Naive thymus-derived CD4-positive, alpha-beta T cell (primary cell): ENCODE data around the gene ZC3H10. TPM values are rescaled to one million over a fixed set of nuclear protein-coding genes. Genes with fewer than 3 reads are reported as not detected.

Experiments used
- ATAC-seq: fragments of 150-1000 bp; cut with Tn5 transposase; 2 replicates; pipeline ENCODE4 v1.10.0; 2021; ENCODE audit warnings: mild to moderate bottlenecking, moderate library complexity
- CTCF ChIA-PET: fragments of 350-600 bp; sonication (Branson Sonifier 250); formaldehyde crosslinking; loops from one replicate; lab custom pipeline; 2021; ENCODE audit warnings: antibody characterized with exemption; lab: Charles Lee
- POLR2A ChIA-PET: fragments of 350-600 bp; sonication (Branson Sonifier 250); formaldehyde crosslinking; loops from one replicate; lab custom pipeline; 2021; ENCODE audit warnings: antibody characterized with exemption, inconsistent platforms; lab: Charles Lee
- DNase-seq, 9 donors: peaks; one replicate each; pipeline versions ENCODE4 v3.0.0 to v3.0.0-alpha.2; 2020 to 2022; ENCODE audit warnings: mixed read lengths in 1 of 9
- H3K27ac ChIP-seq: one replicate; pipeline ENCODE4 v1.7.0; 2013; ENCODE audit warnings: mild to moderate bottlenecking, low read depth, low read length, moderate library complexity
- H3K27me3 ChIP-seq, 2 donors: one replicate each; pipeline ENCODE4 v1.7.0; 2013; ENCODE audit warnings: low read length in 2 of 2, mild to moderate bottlenecking in 2 of 2, moderate library complexity in 2 of 2; ENCODE audit not compliant: control insufficient read depth in 2 of 2, insufficient read depth in 2 of 2
- H3K36me3 ChIP-seq, 3 experiments: 1 replicate in 2 of 3; 2 replicates in 1 of 3; pipeline ENCODE4 v1.7.0; 2013; ENCODE audit warnings: low read length in 3 of 3, mild to moderate bottlenecking in 3 of 3, moderate library complexity in 1 of 3; ENCODE audit not compliant: insufficient read depth in 3 of 3, control insufficient read depth in 2 of 3
- H3K4me1 ChIP-seq, 2 donors: one replicate each; pipeline ENCODE4 v1.7.0; 2013; ENCODE audit warnings: low read length in 2 of 2, mild to moderate bottlenecking in 2 of 2, moderate library complexity in 1 of 2; ENCODE audit not compliant: control insufficient read depth in 2 of 2, insufficient read depth in 2 of 2
- H3K4me3 ChIP-seq: 2 replicates; pipeline ENCODE4 v1.7.0; 2013; ENCODE audit warnings: mild to moderate bottlenecking, low read length
- H3K9me3 ChIP-seq, 3 experiments: 1 replicate in 2 of 3; 2 replicates in 1 of 3; pipeline ENCODE4 v1.7.0; 2013; ENCODE audit warnings: low read length in 3 of 3; ENCODE audit not compliant: control insufficient read depth in 2 of 3
- H3K27ac Mint-ChIP-seq, 9 donors: one replicate each; pipeline ENCODE4 v1.8.0; 2020 to 2022; ENCODE audit warnings: mixed read lengths in 9 of 9, mild to moderate bottlenecking in 8 of 9, moderate library complexity in 5 of 9, inconsistent platforms in 2 of 9
- H3K27me3 Mint-ChIP-seq, 5 donors: one replicate each; pipeline ENCODE4 v1.8.0; 2021 to 2022; ENCODE audit warnings: mixed read lengths in 5 of 5, mild to moderate bottlenecking in 1 of 5
- H3K36me3 Mint-ChIP-seq, 5 donors: one replicate each; pipeline ENCODE4 v1.8.0; 2020 to 2022; ENCODE audit warnings: mixed read lengths in 5 of 5, mild to moderate bottlenecking in 3 of 5, inconsistent platforms in 1 of 5
- H3K4me1 Mint-ChIP-seq, 7 donors: one replicate each; pipeline ENCODE4 v1.8.0; 2020 to 2022; ENCODE audit warnings: mixed read lengths in 7 of 7, mild to moderate bottlenecking in 3 of 7, inconsistent platforms in 1 of 7
- H3K4me3 Mint-ChIP-seq, 10 donors: one replicate each; pipeline ENCODE4 v1.8.0; 2020 to 2022; ENCODE audit warnings: mild to moderate bottlenecking in 10 of 10, mixed read lengths in 10 of 10, moderate library complexity in 6 of 10, inconsistent platforms in 2 of 10
- H3K9me3 Mint-ChIP-seq, 11 donors: one replicate each; pipeline ENCODE4 v1.8.0; 2020 to 2022; ENCODE audit warnings: mixed read lengths in 11 of 11, mild to moderate bottlenecking in 4 of 11, inconsistent platforms in 1 of 11, moderate library complexity in 1 of 11
- intact Hi-C, 2 donors: fragments of 100-400 bp; cut with micrococcal nuclease; formaldehyde crosslinking; loops; one replicate each; pipeline ENCODE4 v1.15.1; 2023
- polyA plus RNA-seq, 2 donors: library from polyadenylated mRNA; unstranded; fragments of 300-500 nt; fragmentation: Illumina TruSeq; gene quantifications; one replicate each; pipeline ENCODE4 v1.2.3, GENCODE V29; 2021
- total RNA-seq, 6 experiments: library from RNA in 5 of 6; stranded (reverse) in 5 of 6; gene quantifications; 1 replicate in 5 of 6; 2 replicates in 1 of 6; pipeline ENCODE4 v1.2.3 and lab custom pipeline; 2021 to 2026

Gene ZC3H10
- total and polyA plus RNA-seq, 7 experiments from 2014 or later, result 2.4 to 16.3 (median 8.5) TPM

DNA sequence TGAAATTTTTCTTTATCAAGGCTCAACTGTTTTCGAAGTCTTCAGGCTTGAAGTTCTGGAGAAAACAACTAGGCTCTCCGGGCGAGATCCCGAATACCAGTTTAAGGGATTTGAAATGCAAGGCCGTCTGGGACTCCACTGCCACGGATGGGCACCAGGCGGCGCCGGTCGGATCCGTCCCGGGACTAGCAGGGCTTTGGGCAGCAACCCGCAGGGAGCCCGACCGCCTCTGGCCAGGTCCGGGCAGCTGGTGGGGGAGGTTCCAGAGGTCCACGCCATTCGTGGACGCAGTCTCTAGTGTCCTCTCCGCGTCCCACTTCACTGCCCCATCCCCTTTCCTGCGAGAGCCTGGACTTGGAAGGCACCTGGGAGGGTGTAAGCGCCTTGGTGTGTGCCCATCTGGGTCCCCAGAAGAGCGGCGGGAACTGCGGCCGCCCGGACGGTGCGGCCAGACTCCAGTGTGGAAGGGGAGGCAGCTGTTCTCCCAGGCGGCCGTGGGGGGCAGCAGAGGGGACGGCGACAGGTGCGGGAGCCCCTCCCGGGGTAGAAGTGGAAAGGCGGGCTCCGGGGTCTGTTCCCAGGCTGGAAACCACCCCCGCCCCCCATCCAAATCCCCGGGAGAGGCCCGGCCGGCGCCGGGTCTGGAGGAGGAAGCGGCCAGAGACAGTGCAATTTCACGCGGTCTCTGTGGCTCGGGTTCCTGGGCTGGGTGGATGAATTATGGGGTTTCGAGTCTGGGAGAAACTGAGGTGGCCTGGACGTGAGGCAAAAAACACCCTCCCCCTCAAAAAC, 38.9 kb upstream of the ZC3H10 start:
- peaks cover 0 to 16% (median 10%) of the 10 kb centered on the region in 7 donors for H3K4me1 Mint-ChIP-seq
- H3K4me3 Mint-ChIP-seq, result peak overlapping the region; percentile 80 to 91 (median 86)
- CTCF ChIA-PET, result interaction anchor here (0.7 to 0.8 kb wide), 2 partner anchors 25 to 363 kb away, joined by 3 read pairs; partner anchors contain the start of genes BLOC1S1 and PA2G4
- H3K27me3 Mint-ChIP-seq, result peaks cover 0 to 51% (median 8%) of the 10 kb centered on the region in 5 donors
- no peak overlapping the region for H3K27ac ChIP-seq
- H3K4me1 ChIP-seq, result peaks cover 5 to 10% of the 10 kb centered on the region in 2 donors
- POLR2A ChIA-PET, result interaction anchor here (0.7 to 10.7 kb wide), 2 partner anchors 23 to 955 kb away, joined by 3 to 85 read pairs; partner anchors contain the start of gene PA2G4
- peak overlapping the region; percentile 68 for H3K4me3 ChIP-seq
- peak overlapping the region in 4 of 9 donors; percentile 28 to 73 (median 50) for H3K27ac Mint-ChIP-seq
- ATAC-seq (peak; percentile 74), DNase-seq (peak in 8 of 9 donors; percentile 20 to 66 (median 40))
- H3K9me3 ChIP-seq, result no peaks in the 10 kb centered on the region
- no peaks in the 10 kb centered on the region for H3K9me3 Mint-ChIP-seq
- no peaks in the 10 kb centered on the region for H3K36me3 ChIP-seq
- intact Hi-C loops, result loop anchor here (1.0 to 2.0 kb wide), 4 partner anchors 25 to 39 kb away; partner anchors contain the start of genes PA2G4 (in 2 of the 2) and ZC3H10 (in 1 of the 2)
- no peaks in the 10 kb centered on the region for H3K36me3 Mint-ChIP-seq
- H3K27me3 ChIP-seq, result no peaks in the 10 kb centered on the region

DNA sequence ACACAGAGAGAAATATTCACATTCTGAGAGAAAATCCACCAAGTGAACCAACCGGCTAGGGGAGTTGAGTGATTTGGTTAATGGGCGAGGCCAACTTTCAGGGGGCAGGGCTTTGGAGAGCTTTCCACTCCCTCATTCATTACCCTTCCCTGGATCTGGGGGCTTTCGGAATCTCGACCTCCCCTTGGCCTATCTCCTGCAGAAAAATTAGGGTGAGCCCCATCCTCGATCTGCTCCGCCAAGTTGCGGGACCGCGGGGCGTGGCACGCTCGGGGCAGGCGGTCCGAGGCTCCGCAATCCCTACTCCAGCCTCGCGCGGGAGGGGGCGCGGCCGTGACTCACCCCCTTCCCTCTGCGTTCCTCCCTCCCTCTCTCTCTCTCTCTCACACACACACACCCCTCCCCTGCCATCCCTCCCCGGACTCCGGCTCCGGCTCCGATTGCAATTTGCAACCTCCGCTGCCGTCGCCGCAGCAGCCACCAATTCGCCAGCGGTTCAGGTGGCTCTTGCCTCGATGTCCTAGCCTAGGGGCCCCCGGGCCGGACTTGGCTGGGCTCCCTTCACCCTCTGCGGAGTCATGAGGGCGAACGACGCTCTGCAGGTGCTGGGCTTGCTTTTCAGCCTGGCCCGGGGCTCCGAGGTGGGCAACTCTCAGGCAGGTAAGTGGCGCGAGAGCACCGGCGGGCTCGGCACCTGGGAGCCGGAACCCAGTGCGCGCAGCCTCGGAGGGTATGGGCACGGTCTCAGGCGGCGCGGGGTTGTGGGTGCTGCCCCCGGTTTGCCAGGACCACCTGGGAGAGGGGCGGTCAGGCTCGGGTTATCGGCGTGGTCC, 38.1 kb upstream of the ZC3H10 start, which contains the start of gene ERBB3:
Gene ERBB3 (plus strand): TSS at position 443 of the 833 bp plus-strand sequence. CDS start 136 bp downstream, at position 579.
- Mint-ChIP-seq H3K9me3 (no peaks in the 10 kb centered on the region), H3K27ac (peak within 1 kb of the TSS in 5 of 9 donors; percentile 18 to 87 (median 25)), H3K36me3 (no peaks in the 10 kb centered on the region), H3K4me1 (peaks cover 0 to 17% (median 10%) of the 10 kb centered on the region in 7 donors), H3K27me3 (peaks cover 0 to 55% (median 8%) of the 10 kb centered on the region in 5 donors), H3K4me3 (peak within 1 kb of the TSS; percentile 80 to 91 (median 86))
- Histone ChIP-seq H3K4me3 (peak within 1 kb of the TSS; percentile 68), H3K36me3 (no peaks in the 10 kb centered on the region), H3K27ac (peak within 1 kb of the TSS; percentile 25), H3K4me1 (peaks cover 5 to 10% of the 10 kb centered on the region in 2 donors), H3K9me3 (no peaks in the 10 kb centered on the region), H3K27me3 (no peaks in the 10 kb centered on the region)
- peak; percentile 85 for ATAC-seq
- ChIA-PET CTCF (interaction anchor here (0.7 to 0.8 kb wide), 2 partner anchors 24 to 364 kb away, joined by 3 read pairs; partner anchors contain the start of genes BLOC1S1 and PA2G4), POLR2A (interaction anchor here (0.7 to 10.7 kb wide), 3 partner anchors 22 to 954 kb away, joined by 3 to 85 read pairs (median 3); partner anchors contain the start of gene PA2G4)
- intact Hi-C loops, result loop anchor here (1.0 to 2.0 kb wide), 4 partner anchors 24 to 38 kb away; partner anchors contain the start of genes PA2G4 (in 2 of the 2) and ZC3H10 (in 1 of the 2)
- peak; percentile 28 to 74 (median 35) for DNase-seq

DNA sequence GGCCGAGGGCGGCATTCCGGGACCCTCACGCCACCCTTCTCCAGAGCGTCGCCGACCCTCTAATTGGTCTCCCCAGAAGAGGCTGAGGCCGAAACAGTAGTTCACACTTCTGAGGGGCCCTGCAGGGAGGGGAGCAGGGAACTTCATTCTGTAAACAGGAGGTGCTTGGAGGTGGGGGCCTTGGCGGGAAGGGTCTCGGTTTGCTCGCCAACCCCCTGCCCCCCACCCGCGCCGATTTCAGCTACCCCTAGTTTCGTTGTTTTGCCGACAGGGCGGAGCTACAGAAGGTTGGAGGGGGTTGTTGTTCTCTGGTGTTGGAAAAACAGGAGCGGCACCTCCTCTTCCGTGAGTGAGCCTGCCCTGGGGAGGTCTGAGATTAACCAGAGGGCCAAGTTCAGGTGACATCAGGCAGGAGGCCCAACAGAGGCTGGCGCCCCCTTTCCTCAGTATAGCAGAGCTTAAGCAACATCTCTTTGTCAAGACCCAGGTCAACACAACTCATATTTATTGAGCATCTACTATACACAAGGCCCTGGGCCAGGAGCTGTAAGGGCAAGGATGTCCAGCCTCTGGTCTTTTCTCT, 37.4 kb upstream of the ZC3H10 start:
- Mint-ChIP-seq H3K27ac (peak overlapping the region in 3 of 9 donors; percentile 18 to 25 (median 24)), H3K9me3 (no peaks in the 10 kb centered on the region)
- CTCF ChIA-PET, result interaction anchor here (1.1 to 1.6 kb wide), 2 partner anchors 23 to 33 kb away, joined by 3 to 5 read pairs; no protein-coding TSS in a partner anchor

DNA sequence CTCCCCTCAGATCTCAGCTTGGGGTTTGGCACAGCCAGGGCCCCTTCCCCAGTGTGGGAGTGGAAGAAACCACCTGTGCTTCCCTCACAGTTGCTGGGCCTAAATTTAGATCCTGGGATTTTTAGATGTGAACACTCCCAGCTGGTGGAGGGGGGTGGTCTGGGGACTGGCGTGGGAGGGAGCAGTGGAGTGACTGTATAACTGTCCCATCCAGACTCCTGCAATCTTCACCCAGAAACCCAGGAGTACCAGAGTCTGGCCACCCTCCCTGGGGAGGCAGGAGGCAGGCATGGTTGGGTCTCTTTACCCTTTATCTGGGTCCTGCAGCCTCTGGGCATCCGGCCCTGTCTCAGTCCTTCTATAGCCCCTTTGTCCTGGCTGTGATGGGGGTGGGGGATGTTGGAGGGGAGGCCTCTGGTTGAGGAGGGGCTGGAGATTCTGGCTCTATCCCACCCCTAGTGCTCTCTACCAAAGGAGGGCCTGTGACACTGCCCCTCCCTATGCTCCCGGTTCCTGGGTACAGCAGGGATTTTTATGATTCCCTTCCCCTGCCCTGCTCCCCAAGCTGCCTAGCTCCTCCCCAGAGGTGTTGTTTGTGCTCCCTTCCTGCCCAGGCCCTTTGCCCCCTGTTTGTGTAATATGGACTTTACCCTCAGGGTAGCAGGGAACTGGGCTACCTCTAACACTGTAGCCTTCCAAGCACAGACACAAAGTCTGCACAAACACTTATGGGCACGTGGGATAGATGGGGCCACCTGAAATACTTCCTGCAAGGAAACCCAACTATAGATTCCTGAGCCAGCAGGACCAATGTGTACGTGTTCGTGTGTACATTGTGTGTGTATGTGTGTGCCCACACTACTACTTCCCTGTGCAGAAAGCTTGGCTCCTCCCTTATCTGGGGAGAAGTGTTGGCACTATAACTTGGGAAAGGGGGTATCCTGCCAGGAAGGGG, 36.4 kb upstream of the ZC3H10 start:
- Mint-ChIP-seq H3K4me1 (peaks cover 0 to 21% (median 10%) of the 10 kb centered on the region in 7 donors), H3K27ac (peak overlapping the region in 1 of 9 donors; percentile 25), H3K27me3 (peaks cover 0 to 59% (median 8%) of the 10 kb centered on the region in 5 donors), H3K9me3 (no peaks in the 10 kb centered on the region), H3K36me3 (no peaks in the 10 kb centered on the region), H3K4me3 (peak overlapping the region in 9 of 10 donors; percentile 6 to 86 (median 82))
- H3K4me1 ChIP-seq, result peaks cover 5 to 10% of the 10 kb centered on the region in 2 donors
- no peaks in the 10 kb centered on the region for H3K27me3 ChIP-seq
- H3K36me3 ChIP-seq, result no peaks in the 10 kb centered on the region
- no peaks in the 10 kb centered on the region for H3K9me3 ChIP-seq
- ATAC-seq (no peak), DNase-seq (no peak)
- ChIA-PET CTCF (interaction anchor here (0.6 to 1.6 kb wide), 3 partner anchors 22 to 37 kb away, joined by 3 to 5 read pairs (median 3); no protein-coding TSS in a partner anchor), POLR2A (interaction anchor here (0.9 to 10.7 kb wide), 3 partner anchors 21 to 36 kb away, joined by 3 to 85 read pairs (median 4); partner anchors contain the start of genes PA2G4 and RPL41)
- no peak overlapping the region for H3K4me3 ChIP-seq
- intact Hi-C loops, result no loop called here
- H3K27ac ChIP-seq, result no peak overlapping the region

More for the DNA sequence above, 37.4 kb upstream of the ZC3H10 start:
- no peak for ATAC-seq
- Histone ChIP-seq H3K4me3 (peak overlapping the region; percentile 68), H3K4me1 (peaks cover 5 to 10% of the 10 kb centered on the region in 2 donors), H3K27me3 (no peaks in the 10 kb centered on the region), H3K36me3 (no peaks in the 10 kb centered on the region), H3K27ac (no peak overlapping the region), H3K9me3 (no peaks in the 10 kb centered on the region)
- DNase-seq, result no peak
- POLR2A ChIA-PET, result interaction anchor here (0.9 to 10.7 kb wide), 3 partner anchors 22 to 36 kb away, joined by 3 to 85 read pairs (median 4); partner anchors contain the start of genes PA2G4 and RPL41
- H3K4me1 Mint-ChIP-seq, result peaks cover 0 to 21% (median 10%) of the 10 kb centered on the region in 7 donors
- intact Hi-C loops, result no loop called here
- peaks cover 0 to 59% (median 8%) of the 10 kb centered on the region in 5 donors for H3K27me3 Mint-ChIP-seq
- no peaks in the 10 kb centered on the region for H3K36me3 Mint-ChIP-seq
- peak overlapping the region; percentile 71 to 91 (median 84) for H3K4me3 Mint-ChIP-seq

DNA sequence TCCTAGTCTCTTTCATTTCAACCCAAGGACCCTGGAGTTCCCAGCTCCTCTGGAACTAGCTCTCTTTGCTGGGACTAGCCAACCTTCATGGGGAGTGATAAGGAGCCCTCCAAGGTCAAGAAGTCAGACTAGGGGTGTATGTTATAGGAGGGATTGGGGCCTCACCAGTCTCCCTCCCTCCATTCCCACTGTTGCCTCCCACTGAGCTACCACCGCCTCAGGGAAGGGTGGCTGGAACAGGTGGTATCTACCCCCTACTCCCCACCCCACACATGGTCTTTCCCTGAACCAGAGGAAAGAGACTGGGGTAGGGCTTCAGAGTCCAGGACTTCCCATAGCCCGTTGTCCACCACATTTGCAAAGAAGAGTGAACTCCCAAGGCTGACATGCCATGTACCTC, 35.7 kb upstream of the ZC3H10 start:
- no peak overlapping the region for H3K4me3 ChIP-seq
- ChIA-PET POLR2A (interaction anchor here (10.7 kb wide), 1 partner anchor 20 kb away, joined by 85 read pairs; the partner anchor contains the start of gene PA2G4), CTCF (interaction anchor here (1.6 kb wide), 1 partner anchor 35 kb away, joined by 3 read pairs; no protein-coding TSS in a partner anchor)
- Mint-ChIP-seq H3K4me1 (peaks cover 0 to 21% (median 10%) of the 10 kb centered on the region in 7 donors), H3K9me3 (no peaks in the 10 kb centered on the region), H3K27ac (no peak overlapping the region), H3K36me3 (no peaks in the 10 kb centered on the region), H3K4me3 (peak overlapping the region in 1 of 10 donors; percentile 73), H3K27me3 (peaks cover 0 to 58% (median 8%) of the 10 kb centered on the region in 5 donors)
- H3K27me3 ChIP-seq, result no peaks in the 10 kb centered on the region
- peaks cover 5 to 10% of the 10 kb centered on the region in 2 donors for H3K4me1 ChIP-seq
- ATAC-seq (no peak), DNase-seq (no peak)
- intact Hi-C loops, result no loop called here
- H3K9me3 ChIP-seq, result no peaks in the 10 kb centered on the region
- no peaks in the 10 kb centered on the region for H3K36me3 ChIP-seq
- H3K27ac ChIP-seq, result no peak overlapping the region
